GM19025 (cell line): Measurements from ENCODE around the gene KCNQ1.

Source experiments
- ATAC-seq: cut with Tn5 transposase; IDR thresholded peaks from one replicate; pipeline ENCODE4 v1.9.1; 2021; ENCODE audit warnings: mild to moderate bottlenecking, low read depth, moderate library complexity; ENCODE audit not compliant: unreplicated experiment

The KCNQ1 gene

DNA sequence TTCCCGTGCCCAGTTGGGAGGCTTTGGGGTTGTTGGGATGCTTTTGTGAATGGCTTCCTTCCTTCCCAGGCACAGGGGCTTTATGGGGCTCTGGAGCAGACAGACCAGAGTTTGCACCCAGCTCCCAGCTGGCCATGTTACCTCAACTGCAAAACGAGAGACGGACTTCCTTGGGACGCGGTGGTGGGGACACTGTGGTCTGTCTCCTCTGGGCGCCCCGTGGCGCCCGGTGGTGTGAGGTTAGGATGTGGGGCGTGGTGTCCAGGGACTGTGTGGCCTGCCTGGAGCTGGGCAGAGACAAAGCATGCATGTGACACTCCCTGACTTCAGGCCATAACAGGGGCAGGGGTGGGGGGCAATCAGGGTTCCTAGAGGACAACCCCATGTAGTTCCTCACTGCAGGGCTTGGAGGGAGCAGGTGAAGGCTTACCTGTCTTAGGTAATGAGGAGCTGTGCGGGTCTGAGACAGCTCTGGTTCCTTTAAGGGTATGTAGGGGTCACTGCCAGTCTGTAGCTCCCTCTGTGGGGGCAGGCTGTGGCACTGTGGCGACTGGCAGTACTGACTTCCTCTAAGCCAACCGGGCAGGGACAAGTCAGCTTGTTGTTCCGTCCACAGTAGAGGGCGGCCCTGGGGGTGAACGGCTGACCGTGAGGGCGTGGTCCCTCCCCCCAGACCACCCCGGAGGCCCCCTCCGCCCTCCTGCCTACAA lies 14.4 kb downstream of the KCNQ1 start:
- no peak for ATAC-seq

DNA sequence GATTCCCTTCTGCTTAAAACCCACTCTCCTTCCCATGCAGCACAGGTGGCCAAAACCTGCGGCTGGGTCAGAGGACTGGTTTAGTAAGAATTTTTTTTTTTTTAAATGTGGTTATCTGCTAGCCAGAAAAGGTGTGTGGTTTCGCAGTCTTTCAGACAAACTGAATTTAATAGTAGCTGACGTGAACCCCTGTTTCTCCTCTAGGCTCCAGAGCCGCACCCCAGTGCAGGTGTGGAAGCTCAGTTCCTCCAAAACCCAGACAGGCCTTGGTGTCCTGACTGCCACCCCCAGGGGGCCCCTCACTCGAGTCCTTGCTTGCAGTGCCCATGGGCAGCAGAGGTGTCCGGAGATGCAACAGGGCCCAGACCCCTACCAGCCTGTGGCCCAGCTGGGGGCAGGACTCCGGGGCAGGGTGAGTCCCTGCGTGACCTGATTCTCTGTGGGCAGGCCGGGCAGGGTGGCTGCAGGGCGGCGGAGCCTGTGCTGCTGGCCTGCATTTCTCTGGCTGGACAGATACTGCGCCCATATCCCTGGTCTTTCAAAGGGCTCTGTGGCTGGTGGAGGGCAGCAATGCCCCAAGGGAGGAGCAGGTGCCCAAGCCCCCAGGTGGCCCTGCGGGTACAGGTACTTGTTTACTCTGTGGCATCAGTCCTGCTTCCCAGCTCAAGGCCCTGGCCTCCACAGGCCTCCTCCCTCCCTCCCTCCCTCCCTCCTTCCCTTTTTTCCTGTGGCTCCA lies 15.2 kb downstream of the KCNQ1 start:
- no peak for ATAC-seq

DNA sequence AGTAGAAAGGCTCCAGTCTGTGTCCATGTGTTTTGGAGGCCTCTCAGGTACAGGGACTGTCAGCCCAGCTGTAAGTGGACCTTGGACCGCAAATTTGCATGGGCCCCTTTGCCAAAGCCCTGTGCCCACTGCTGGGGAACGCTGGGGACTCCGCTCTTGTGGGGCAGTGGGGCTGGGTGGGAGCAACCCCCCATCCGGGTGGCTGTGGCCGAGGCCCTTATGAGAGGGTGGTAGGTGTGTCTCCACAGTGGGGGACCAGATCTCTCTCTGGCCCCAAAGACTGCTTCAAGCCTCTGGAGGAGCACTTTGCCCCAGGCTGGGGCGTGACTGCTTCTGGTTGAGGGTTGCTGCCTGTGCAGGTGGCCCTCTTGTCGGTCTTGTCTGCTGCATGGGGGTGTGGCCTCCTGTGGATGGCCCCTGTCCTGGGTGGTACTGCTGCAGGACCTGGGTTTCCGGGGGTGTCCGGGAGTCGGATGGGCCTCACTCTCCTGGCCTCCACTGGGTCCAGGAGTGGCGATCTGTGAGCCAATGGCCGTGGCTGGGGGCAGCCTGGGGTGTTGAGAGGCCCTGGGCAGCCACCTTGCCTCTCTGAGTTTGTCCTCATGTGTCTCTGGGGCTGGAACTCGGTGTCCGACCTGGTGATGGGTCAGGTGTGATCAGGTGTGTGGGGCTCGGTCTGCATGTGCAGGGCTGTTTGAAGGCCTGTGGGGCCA lies 15.9 kb downstream of the KCNQ1 start:
- ATAC-seq = no peak

DNA sequence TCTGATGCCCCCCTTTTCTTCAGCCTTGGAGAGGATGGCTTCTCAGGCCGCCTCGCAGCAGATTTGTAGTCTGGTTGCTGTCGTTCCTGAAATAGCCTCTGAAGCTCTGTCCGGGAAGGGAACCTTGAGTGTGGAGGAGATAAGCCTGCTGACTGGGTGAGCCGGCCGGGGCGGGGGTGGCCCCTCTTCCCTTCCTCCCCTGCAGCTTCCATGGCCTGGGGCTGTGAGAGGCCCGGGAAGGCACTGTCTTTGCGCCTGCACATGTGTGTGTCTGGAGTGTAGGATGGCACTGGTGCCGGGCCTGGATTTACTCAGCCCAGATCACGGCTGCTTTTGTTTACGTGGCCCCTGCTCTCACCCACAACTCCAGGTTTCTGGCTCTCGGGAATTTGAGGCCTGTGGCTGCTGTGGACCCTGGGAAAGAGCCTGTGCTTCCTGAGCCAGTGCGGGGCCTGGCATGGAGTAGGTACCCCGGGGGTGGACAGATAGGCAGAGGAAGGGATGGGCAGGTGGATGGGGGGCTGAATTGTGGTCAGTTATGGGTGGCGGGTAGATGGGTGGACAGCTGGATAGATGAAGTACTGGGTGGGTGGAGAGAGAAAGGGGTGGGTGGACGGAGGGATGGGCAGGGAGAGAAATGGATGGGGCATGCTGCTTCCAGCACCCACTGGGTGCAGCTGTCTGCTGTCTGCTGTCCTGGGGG lies 16.6 kb downstream of the KCNQ1 start:
- ATAC-seq = no peak

DNA sequence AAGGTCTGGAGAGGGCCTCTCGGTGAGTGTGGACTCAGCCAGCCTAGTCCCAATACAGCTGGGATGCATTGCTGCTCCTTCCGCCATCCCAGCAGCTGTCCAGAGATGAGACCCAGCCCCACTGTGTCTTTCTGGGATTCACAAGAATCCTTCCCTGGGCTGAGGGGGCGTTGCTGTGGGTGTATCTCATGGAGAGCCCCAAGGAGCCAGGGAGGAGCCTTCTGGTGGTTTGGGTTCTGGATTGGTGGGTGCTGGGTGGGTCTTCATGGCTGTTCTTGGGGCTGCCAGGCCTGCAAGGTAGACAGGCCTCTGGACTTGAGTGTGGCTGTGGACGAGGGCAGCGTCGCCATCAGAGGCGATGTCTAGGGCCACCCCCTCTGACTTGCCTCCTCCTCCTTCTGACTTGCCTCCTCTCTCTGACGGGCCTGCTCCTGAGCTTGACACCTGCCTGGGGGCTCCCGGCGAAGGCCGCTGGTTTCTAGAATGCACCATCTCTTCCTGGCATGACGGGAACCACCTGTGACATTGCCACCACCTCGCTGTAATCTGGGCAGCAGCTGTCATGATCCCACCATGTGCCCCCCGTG lies 17.2 kb downstream of the KCNQ1 start:
- ATAC-seq = no peak

DNA sequence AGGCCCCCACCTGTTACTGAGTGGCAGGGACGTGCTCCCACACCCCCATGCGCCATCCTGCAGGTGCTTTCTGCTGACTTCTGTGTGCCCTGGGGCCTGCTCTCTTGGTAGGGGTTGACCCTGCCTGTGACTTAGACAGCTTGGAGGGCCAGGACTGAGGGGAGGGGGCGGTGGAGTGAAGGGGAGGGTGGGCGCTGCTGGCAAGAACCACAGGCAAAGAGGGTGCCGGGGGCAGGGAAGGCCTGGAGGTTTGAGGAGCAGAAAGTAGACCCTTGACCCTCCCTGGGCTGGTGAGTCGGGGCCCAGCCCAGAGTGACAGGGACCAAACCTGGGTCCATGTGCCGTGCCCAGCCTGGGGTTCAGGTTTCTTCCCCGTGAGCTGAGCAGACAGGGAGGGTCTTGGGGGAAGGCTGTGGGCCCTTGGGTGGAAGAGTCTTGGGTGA lies 17.8 kb downstream of the KCNQ1 start:
- no peak for ATAC-seq

DNA sequence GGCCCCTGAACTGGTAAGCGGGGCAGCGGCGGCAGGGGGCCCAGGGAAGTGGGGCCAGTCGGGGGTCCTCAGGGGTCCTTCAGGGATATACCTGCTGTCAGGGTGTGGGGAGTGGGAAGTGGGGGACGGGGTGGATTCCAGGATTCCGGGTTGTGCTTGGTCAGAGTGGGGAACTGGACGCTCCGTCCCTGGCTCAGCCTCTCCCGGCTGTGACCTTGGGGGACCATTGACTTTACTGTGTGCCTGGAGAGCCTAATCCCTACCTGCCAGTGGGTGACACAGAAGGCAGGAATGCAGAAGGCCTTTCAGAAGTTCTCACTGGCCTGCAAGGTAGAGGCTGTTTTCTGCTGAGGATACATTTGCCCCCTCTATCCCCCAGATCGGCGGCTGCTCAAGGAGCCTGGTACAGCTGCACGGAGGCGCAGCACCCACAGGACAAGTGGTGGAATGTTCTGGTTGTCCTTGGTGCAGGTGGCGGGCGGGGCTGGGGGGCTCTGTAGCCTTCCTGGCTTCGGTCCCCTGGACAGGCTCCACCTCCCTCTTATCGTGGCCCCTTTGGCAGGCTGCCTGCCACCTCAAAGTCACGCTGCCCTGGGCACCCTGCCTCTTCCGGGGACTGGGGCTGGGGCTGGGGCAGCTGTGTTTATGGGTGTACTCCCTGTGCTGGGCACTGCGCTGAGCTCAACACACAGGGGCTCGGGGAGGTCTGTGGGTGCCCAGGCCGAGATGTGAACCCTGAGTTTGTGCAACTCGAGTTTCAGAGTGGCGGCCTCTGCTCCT lies 18.4 kb downstream of the KCNQ1 start:
- no peak for ATAC-seq

DNA sequence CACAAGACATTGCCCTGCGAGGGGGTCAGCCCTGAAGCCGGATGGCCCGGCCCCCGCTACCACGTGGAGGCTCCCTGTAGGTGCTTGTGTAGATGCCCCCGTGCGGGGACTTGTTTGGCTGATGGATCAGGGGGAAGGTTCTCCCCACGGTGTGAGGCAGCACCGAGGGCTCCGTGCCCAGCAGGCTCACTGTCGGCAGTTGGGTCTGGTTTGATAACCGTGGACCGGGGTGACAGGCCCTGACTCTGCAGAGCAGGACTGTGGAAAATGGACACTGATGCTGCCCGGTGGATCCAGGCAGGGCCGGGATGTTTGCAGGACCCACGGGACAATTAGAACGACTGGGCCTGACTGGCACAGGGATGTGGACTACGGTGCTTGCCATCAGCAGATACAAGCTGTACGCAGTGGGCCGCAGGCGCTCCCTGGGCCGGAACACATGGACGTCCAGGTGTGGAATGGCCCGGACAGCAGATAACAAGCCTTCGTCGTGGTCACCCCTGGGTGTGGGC lies 19.0 kb downstream of the KCNQ1 start:
- ATAC-seq = no peak

DNA sequence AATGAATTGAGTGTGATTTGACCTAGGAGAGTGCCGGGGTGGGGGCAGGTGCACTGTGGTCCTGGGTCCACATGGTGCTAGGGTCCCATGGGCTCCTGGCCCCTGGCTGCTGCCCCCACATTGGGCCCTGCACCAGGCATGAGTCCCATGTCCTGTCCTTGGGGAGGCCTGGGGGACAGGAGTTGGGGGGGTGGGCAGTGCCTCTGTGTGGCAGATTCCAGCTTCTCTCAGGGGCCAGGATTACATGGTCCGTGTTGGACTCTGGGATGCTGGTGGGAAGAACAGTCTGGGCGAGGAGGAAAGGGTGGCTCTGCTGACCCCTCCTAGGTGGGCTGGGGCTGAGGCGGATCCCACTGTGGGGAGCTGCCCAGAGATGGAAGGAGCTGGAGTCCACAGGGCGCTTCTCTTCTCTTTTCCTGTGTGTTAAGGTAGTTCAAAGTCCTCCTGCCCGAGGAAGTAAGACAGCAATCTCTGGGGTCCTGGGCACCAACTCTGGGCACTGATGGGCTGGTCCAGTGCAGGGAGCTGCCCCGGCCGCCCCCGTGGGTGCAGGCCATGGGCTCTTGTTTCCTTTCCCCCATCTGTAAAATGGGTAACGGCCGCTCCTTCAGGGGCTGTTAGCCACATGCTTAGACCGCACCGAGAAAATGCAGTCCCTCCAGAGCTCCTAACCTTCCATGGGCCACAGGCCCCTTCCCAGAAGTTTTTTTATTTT lies 19.8 kb downstream of the KCNQ1 start:
- ATAC-seq = no peak

DNA sequence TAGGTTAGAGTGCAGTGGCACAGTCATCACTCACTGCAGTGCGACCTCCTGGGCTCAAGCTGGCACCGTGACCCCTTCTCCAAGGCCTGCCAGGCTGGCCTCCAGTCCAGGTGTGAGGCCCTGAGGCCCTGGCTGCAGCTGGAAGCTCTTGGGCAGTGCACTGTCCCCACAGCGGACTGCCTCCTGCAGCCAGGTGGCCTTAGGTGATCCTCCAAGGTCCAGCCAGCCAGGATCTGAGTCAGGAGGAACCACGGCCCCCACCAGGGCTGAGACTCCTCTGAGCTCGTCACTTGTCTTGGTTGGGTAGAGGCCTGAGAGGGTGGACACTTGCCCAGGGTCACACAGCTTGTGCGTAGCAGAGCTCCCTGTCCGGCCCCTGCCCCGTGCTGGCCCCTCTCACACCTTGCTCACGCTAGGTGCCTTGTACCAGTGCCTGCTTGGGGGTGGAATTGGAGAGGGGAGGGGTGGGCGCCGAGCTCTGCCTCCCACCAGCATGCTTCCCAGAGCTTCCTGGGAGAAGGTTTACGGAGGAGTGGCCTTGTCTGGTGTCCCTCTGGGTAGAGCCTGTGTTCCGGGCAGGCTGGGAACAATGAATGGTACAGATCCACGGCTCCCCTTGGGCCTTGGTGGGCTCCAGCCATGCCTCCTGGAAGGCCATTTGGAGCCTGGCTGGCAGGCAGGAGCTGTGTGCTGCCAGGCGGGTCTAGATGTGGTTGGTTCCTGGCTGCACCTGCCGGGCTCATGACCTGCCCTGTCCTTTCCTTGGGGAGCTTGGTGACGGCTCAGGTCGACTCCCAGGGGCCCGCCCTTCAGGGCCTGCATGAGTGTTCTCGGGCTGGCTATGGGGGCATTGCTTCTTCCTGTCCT lies 20.6 kb downstream of the KCNQ1 start:
- no peak for ATAC-seq

DNA sequence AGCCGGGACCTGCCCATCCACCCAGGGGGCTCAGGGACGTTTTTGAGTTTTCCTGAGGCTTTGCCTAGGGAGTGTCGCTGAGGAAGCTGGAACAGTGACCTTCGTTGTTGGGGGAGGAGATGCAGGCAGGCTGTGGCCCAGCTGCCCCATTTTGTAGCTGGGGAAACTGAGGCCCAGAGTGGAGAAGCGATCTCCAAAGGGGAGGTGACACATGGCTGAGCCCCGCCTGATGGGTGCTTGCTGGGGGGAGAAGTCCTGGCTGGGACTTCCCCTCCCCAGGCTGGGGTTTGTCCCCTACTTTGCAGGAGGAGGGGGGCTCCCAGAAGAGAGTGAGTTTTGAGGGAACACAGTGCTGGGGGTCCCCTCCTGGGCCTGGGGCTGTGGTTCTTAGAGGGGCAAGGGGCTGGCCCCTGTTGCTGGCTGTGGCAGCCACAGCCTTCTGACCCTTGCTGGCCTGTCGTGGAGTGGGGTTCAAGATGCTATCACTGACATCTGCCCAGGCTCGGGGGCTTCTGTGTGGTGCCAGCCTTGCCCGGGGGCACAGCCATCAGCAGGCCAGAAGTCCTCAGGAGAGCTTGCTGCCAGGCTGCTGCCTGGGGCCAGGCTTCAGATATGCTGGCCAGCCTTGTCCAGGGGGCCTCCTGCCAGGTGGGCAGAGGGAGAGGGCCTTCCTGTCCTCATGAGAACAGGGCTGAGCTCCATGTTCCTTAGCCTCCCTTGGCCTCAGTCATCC lies 21.4 kb downstream of the KCNQ1 start:
- no peak for ATAC-seq

DNA sequence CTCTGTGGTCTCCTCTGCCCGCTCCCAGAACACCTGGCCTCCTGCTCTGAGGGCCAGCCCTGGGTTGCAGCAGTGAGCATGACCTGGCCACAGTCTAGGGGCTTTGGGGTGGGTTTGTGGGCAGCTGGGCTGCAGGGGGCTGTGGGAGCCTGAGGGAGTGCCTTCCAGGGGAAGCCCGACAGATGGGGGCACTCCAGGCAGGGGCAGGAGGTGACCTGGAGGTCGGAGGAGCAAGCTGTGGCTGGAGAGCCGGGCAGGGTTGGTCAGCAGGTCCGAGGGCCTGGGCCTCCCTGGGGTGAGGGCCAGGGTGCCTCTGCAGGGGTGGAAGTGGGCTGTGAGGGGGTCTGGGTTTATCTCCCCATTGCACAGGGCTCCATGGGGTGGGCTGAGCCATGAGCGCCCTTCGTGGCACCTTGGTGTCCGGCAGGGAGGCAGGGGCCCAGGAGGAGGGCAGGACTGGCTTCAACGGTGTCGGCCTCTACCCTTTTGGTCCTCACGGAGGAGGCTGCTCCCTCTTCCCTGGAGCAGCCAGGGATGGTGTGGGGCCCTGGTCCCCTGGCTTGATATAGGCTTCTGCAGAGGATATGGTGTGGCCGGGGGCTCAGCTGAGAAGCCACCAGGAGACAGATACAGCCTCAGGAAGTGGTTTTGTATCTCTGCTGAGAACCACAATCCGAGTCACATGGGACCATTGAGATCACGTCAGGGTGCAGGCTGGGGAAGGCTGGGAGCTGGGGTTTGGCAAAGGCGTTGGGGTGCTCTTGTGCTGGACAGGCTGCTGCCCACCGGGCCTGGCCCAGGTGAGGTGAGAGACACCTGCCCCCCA lies 22.3 kb downstream of the KCNQ1 start:
- ATAC-seq = no peak

DNA sequence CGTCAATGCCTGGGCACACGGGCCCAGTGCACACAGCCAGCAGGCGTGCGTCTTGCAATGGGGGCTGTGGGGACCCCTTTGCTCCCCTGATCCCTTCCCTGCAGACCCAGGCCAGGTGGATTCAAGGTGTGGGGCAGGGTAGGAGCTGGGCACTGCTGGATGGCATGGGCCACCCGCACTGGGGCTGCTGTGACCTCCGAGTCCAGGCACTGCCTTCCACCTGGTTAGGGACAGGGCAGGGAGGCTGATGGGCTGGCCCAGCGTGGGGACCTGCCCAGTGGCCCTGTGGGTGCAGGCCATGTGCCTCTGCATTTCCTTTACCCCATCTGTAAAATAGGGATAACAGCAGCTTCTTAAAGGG lies 22.9 kb downstream of the KCNQ1 start:
- ATAC-seq = no peak

DNA sequence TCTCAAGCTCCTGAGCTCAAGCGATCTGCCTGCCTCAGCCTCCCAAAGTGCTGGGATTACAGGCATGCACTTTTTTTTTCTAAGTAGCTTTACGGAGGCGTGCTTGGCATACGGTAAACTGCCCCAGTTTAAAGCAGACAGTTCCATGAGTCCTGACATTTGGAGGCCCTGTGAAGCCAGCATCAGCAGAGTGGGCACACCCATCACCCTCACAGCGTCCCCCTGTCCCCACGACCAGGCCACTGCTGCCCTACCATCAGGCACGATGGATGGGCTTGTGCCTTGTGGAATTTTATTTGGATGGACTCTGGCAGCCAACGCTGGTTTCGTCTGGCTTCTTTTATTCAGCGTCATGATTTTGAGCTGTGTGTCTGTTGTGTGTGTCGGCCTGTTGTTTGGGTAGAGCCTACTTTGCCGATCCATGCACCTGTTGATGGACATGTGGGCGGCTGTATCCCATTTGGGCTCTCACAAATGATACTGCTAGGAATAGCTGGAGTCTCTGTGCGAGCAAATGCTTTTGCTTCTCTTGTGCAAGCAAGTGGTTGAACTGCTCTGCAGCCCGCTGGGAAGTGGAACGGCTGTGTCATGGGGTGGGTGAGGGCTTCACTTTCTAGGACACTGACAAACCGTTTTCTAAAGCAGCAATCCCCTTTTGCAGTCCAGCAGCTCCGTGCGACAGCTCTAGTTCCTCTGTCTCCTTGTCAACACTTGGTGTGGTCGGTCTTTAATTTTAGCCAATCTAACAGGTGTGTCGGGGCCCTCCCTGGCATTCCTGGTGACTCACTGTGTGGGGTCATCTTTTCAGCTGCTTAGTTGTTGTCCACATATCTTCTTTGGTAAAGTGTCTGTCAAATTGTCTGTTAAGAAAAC lies 23.8 kb downstream of the KCNQ1 start:
- ATAC-seq = no peak

DNA sequence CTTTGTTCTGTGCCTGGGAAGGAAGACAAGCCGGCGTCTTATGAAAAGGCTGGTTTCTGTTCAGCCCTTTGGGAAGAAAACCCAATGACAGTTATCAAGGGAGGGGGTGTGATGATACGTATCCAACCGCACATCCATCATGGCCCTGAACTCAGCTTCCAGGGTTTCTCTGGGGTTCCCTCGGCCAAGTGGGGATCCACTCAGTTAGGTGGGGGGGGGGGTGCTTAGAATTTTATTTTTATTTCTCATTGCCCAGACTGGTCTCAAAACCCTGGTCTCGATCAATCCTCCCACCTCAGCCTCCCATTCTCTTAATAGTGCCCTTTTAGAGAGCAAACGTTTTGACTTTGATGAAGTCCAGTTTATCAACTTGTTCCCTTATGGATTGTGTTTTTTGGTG lies 25.7 kb downstream of the KCNQ1 start:
- ATAC-seq = no peak
